NT2/D1 (cell line): ENCODE data around the gene TRABD2A.
"Not testable (repeated sequence)": the region's sequence is repeated elsewhere in the genome, so short reads cannot be mapped to it uniquely, and the experiment has no call there.

ENCODE experiments used
- DNase-seq: peaks from one replicate; pipeline ENCODE4 v3.0.0-alpha.2; 2011; ENCODE audit warnings: low read depth, low spot score
- H3K27me3 ChIP-seq: 2 replicates; pipeline ENCODE4 v1.6.0; 2011; ENCODE audit warnings: mild to moderate bottlenecking; ENCODE audit not compliant: insufficient read length, insufficient read depth
- H3K36me3 ChIP-seq: 2 replicates; pipeline ENCODE4 v1.6.1; 2011; ENCODE audit warnings: mild to moderate bottlenecking, low read length, mixed read lengths; ENCODE audit not compliant: insufficient read depth, insufficient read length
- H3K4me1 ChIP-seq: 2 replicates; pipeline ENCODE4 v1.5.1; 2011; ENCODE audit not compliant: insufficient read depth, insufficient read length
- H3K4me3 ChIP-seq: 2 replicates; pipeline ENCODE4 v1.5.1; 2011; ENCODE audit warnings: low read depth; ENCODE audit not compliant: insufficient read length
- H3K9ac ChIP-seq: 2 replicates; pipeline ENCODE4 v1.6.0; 2011; ENCODE audit warnings: low read depth; ENCODE audit not compliant: insufficient read length
- H3K9me3 ChIP-seq: 2 replicates; pipeline ENCODE4 v1.5.1; 2011; ENCODE audit warnings: mild to moderate bottlenecking, low read length; ENCODE audit not compliant: insufficient read depth
- SUZ12 ChIP-seq: IDR thresholded peaks from 2 replicates; pipeline ENCODE4 v1.6.1; 2011; ENCODE audit not compliant: insufficient read length, insufficient read depth; ENCODE audit errors: extremely low read depth
- YY1 ChIP-seq: IDR thresholded peaks from 2 replicates; pipeline ENCODE4 v1.6.1; 2011; ENCODE audit not compliant: insufficient read length, insufficient read depth
- ZNF274 ChIP-seq: IDR thresholded peaks from 2 replicates; pipeline ENCODE4 v1.6.1; 2011; ENCODE audit warnings: mild to moderate bottlenecking, low read depth, low read length

TRABD2A gene

GRCh38 chr2:84882414-84882738, 1.5 kb upstream of the TRABD2A start:
- Histone ChIP-seq H3K9me3 (no peaks in the 10 kb centered on the region), H3K36me3 (no peaks in the 10 kb centered on the region), H3K27me3 (peaks cover 75% of the 10 kb centered on the region), H3K9ac (no peak overlapping the region), H3K4me3 (no peak overlapping the region), H3K4me1 (peaks cover 2% of the 10 kb centered on the region)
- no peak for DNase-seq
- no peak for TF ChIP-seq YY1
- no peak for TF ChIP-seq SUZ12
- TF ChIP-seq ZNF274, result no peak

- peak; percentile 81 for DNase-seq
- Histone ChIP-seq H3K9ac (peak overlapping the region; percentile 42), H3K36me3 (no peaks in the 10 kb centered on the region), H3K27me3 (peaks cover 81% of the 10 kb centered on the region), H3K4me3 (peak overlapping the region; percentile 28), H3K4me1 (peaks cover 2% of the 10 kb centered on the region), H3K9me3 (no peaks in the 10 kb centered on the region)
- TF ChIP-seq SUZ12 (no peak), ZNF274 (no peak), YY1 (no peak)
These were observed 913 bp upstream of the TRABD2A start for GRCh38 chr2:84881581-84882413.

GRCh38 chr2:84880395-84880644, 564 bp downstream of the TRABD2A start:
- peak overlapping the region; percentile 47 for H3K4me3 ChIP-seq
- H3K4me1 ChIP-seq, result peaks cover 2% of the 10 kb centered on the region
- H3K9me3 ChIP-seq, result no peaks in the 10 kb centered on the region
- H3K36me3 ChIP-seq, result no peaks in the 10 kb centered on the region
- TF ChIP-seq ZNF274, result no peak
- TF ChIP-seq YY1, result no peak
- no peak for TF ChIP-seq SUZ12
- H3K27me3 ChIP-seq, result peaks cover 89% of the 10 kb centered on the region
- DNase-seq, result no peak
- peak overlapping the region; percentile 74 for H3K9ac ChIP-seq

DNA sequence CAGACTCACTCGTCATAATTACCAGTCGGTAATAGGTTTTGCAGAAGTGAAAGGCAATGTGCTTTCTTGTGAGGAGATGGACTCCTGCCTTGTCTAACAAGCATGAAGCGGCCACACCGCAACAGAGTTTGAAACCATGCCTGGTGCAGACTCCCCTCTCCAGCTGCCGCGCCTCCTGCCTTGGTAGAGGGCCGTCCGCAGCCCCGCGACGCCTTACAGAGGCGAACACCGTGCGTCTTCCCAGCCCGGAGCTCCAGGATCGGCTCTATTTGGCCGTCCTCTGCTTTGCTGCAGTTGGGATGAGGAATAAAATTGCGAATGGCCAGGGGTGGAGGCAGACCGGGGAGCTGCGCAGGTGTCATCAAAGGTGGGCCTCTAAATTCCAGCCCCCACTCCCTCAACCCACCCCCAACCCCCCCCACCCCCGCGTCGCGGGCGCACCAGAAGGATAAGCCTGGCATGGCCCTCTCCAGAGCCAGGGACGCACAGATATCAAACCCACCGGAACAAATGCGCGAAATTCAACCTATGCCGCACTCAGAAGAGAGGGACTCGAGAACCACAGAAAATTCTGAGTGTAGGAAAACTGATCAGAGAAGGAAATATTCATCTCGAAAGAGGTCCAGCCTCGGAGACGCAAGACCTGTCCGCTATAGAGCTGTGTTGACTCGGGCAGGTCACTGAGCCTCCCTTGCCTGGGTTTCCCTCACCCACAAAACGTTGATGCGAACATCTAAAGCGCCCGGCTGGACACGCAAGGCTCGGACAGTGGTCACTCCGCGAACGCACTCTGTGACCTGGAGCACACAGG, 1.1 kb downstream of the TRABD2A start:
- Histone ChIP-seq H3K4me1 (peaks cover 2% of the 10 kb centered on the region), H3K9me3 (no peaks in the 10 kb centered on the region), H3K9ac (peak overlapping the region; percentile 74), H3K27me3 (peaks cover 84% of the 10 kb centered on the region), H3K4me3 (peak overlapping the region; percentile 47), H3K36me3 (no peaks in the 10 kb centered on the region)
- no peak for DNase-seq
- TF ChIP-seq YY1 (no peak), ZNF274 (no peak), SUZ12 (no peak)

GRCh38 chr2:84878896-84879583, 1.8 kb downstream of the TRABD2A start:
- no peaks in the 10 kb centered on the region for H3K36me3 ChIP-seq
- H3K27me3 ChIP-seq, result peaks cover 77% of the 10 kb centered on the region
- peaks cover 2% of the 10 kb centered on the region for H3K4me1 ChIP-seq
- no peak for DNase-seq
- no peaks in the 10 kb centered on the region for H3K9me3 ChIP-seq
- no peak overlapping the region for H3K9ac ChIP-seq
- no peak overlapping the region for H3K4me3 ChIP-seq
- TF ChIP-seq SUZ12 (no peak), ZNF274 (no peak), YY1 (no peak)

- TF ChIP-seq YY1 (no peak), ZNF274 (no peak), SUZ12 (no peak)
- Histone ChIP-seq H3K27me3 (peaks cover 71% of the 10 kb centered on the region), H3K9ac (no peak overlapping the region), H3K36me3 (no peaks in the 10 kb centered on the region), H3K4me3 (no peak overlapping the region), H3K4me1 (peaks cover 2% of the 10 kb centered on the region), H3K9me3 (no peaks in the 10 kb centered on the region)
- DNase-seq, result no peak
These were observed 2.4 kb downstream of the TRABD2A start for GRCh38 chr2:84878459-84878858.

DNA sequence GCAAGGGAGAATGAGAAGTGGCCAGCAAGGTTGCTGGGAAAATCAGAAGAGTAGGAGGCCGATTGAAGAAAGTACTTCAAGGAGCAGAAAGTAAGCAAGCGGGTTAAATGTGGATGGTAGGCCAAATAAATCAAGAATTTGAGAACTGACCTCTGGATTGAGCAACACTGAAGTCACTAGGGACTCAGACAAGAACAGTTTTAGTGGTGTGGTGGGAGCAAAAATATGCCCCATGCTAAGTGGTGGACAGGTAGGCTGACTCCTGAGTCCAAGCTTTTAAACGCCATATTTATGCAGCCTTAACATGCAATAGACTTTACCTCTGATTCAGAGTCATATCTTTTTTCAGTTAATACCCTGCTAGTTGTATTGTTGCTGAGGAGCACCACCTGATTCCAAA, 4.5 kb downstream of the TRABD2A start:
- Histone ChIP-seq H3K4me1 (peaks cover 2% of the 10 kb centered on the region), H3K9me3 (no peaks in the 10 kb centered on the region), H3K27me3 (peaks cover 54% of the 10 kb centered on the region), H3K9ac (no peak overlapping the region), H3K4me3 (no peak overlapping the region), H3K36me3 (no peaks in the 10 kb centered on the region)
- no peak for TF ChIP-seq SUZ12
- no peak for TF ChIP-seq ZNF274
- no peak for TF ChIP-seq YY1
- no peak for DNase-seq

DNA sequence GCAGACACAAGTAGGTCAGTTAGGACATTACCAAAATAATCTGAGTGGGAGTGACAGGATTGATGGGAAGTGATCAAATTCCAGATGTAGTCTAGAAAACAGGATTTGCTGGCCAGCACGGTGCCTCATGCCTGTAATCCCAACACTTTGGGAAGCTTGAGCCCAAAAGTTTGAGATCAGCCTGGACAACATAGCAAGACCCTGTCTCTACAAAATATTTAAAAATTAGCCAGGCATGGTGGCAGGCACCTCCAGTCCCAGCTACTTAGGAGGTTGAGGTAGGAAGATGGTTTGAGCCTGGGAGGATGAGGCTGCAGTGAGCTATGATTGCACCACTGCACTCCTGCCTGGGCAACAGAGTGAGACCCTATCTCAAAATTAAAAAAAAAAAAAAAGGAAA, 5.3 kb downstream of the TRABD2A start:
- not testable (repeated sequence) for H3K9ac ChIP-seq, H3K4me3 ChIP-seq, H3K4me1 ChIP-seq, H3K9me3 ChIP-seq, H3K36me3 ChIP-seq, DNase-seq
- peaks cover 47% of the 10 kb centered on the region for H3K27me3 ChIP-seq
